HepG2 (cell line): ENCODE data around the gene POLRMT. TPM values are rescaled to one million over a fixed set of nuclear protein-coding genes. Genes with fewer than 3 reads are reported as not detected.

Experiments
- ATAC-seq: fragments of 200-7000 bp; cut with Tn5 transposase; 3 replicates; pipeline ENCODE4 v1.9.1; 2020; ENCODE audit warnings: mild to moderate bottlenecking, moderate library complexity
- BruUV-seq: library from RNA; stranded (reverse); fragments of 400-500 nt; replicated peaks from 2 replicates; lab custom pipeline; 2021; lab: Mats Ljungman, UMichigan
- CTCF ChIA-PET: fragments of 300-600 bp; formaldehyde crosslinking; extraction: SDS; loops from one replicate; lab custom pipeline; 2021; ENCODE audit warnings: low total read pairs, inconsistent platforms, low intra/inter-chr PET ratio; lab: Yijun Ruan, JAX
- POLR2A ChIA-PET: fragments of 350-600 bp; sonication (Branson Sonifier 250); formaldehyde crosslinking; loops from one replicate; lab custom pipeline; 2020; ENCODE audit warnings: antibody characterized with exemption, inconsistent platforms; lab: Yijun Ruan, JAX
- DNase-seq: peaks from one replicate; pipeline ENCODE4 v3.0.0-alpha.2; 2015; ENCODE audit warnings: low spot score
- FAIRE-seq: peaks from 3 replicates; lab custom pipeline; 2011; peaks lifted over from hg19 to GRCh38; lab: Jason Lieb, UNC
- H2AFZ ChIP-seq: one replicate; pipeline ENCODE4 v1.6.1; 2011; ENCODE audit warnings: low read length, inconsistent platforms
- H3K27ac ChIP-seq: fragments of 300-600 bp; 3 replicates; pipeline ENCODE4 v1.8.0; 2011; ENCODE audit warnings: mixed run types, mild to moderate bottlenecking, mixed read lengths, low read length, inconsistent platforms; ENCODE audit not compliant: insufficient read depth; ENCODE audit errors: extremely low read length
- H3K27me3 ChIP-seq, 2 experiments: fragments of 200-600 bp in 1 of 2; 2 replicates in 1 of 2; 3 replicates in 1 of 2; pipeline versions ENCODE4 v1.6.0 to v1.8.0; 2011; ENCODE audit warnings: low read length in 2 of 2, mild to moderate bottlenecking in 2 of 2, moderate library complexity in 2 of 2, inconsistent platforms in 1 of 2; ENCODE audit not compliant: insufficient read depth in 2 of 2, control insufficient read depth in 1 of 2
- H3K36me3 ChIP-seq, 2 experiments: fragments of 200-600 bp in 1 of 2; replicated peaks in 1 of 2; 2 replicates in 1 of 2; 3 replicates in 1 of 2; pipeline versions ENCODE4 v1.5.1 to v1.8.0; 2011; ENCODE audit warnings: low read length in 2 of 2, inconsistent platforms in 1 of 2; ENCODE audit not compliant: insufficient read depth in 2 of 2, control insufficient read depth in 1 of 2
- H3K4me1 ChIP-seq: 2 replicates; pipeline ENCODE4 v1.5.1; 2012; ENCODE audit warnings: low read length, inconsistent platforms; ENCODE audit not compliant: insufficient read depth
- H3K4me2 ChIP-seq: 2 replicates; pipeline ENCODE4 v1.6.0; 2011; ENCODE audit warnings: low read depth, low read length, inconsistent platforms
- H3K4me3 ChIP-seq, 3 experiments: fragments of 200-600 bp in 1 of 3; sonication (generic), shearing (Covaris generic) in 1 of 3; replicated peaks in 1 of 3; 2 replicates each; pipeline ENCODE4 v1.5.1; 2011 to 2016; ENCODE audit warnings: low read length in 3 of 3, inconsistent platforms in 2 of 3, low read depth in 2 of 3, mild to moderate bottlenecking in 2 of 3, control low read depth in 1 of 3, mixed read lengths in 1 of 3; ENCODE audit not compliant: insufficient read depth in 1 of 3
- H3K79me2 ChIP-seq: one replicate; pipeline ENCODE4 v1.6.1; 2011; ENCODE audit warnings: low read length, inconsistent platforms; ENCODE audit not compliant: insufficient read depth
- H3K9ac ChIP-seq: 2 replicates; pipeline ENCODE4 v1.6.0; 2011; ENCODE audit warnings: mild to moderate bottlenecking, low read depth, low read length, inconsistent platforms; ENCODE audit not compliant: insufficient read depth
- H3K9me3 ChIP-seq: 2 replicates; pipeline ENCODE4 v1.5.1; 2012; ENCODE audit warnings: mild to moderate bottlenecking, low read length
- H4K20me1 ChIP-seq: 2 replicates; pipeline ENCODE4 v1.6.0; 2011; ENCODE audit warnings: inconsistent platforms, mild to moderate bottlenecking, low read length, moderate library complexity; ENCODE audit not compliant: insufficient read depth
- AGO2 ChIP-seq: fragments of 200-400 bp; formaldehyde crosslinking; optimal IDR thresholded peaks from 2 replicates; pipeline ENCODE3; 2017; ENCODE audit warnings: mild to moderate bottlenecking, low read depth, low read length, moderate library complexity
- HOXA5 ChIP-seq: sonication (generic); formaldehyde crosslinking; IDR thresholded peaks from 2 replicates; pipeline ENCODE4 v1.4.0; 2020; ENCODE audit warnings: missing genetic modification reagents
- KLF16 ChIP-seq, 2 experiments: sonication (generic) in 1 of 2; formaldehyde crosslinking in 1 of 2; IDR thresholded peaks; 2 replicates each; pipeline versions ENCODE4 v1.6.1 to v1.8.0; 2016 to 2023; ENCODE audit warnings: missing genetic modification reagents in 2 of 2, missing compliant biosample characterization in 1 of 2
- RFXAP ChIP-seq: sonication (generic); formaldehyde crosslinking; IDR thresholded peaks from 2 replicates; pipeline ENCODE4 v1.4.0; 2020; ENCODE audit warnings: missing genetic modification reagents, borderline replicate concordance
- SNRNP70 ChIP-seq: fragments of 200-400 bp; formaldehyde crosslinking; IDR thresholded peaks from 2 replicates; pipeline ENCODE4 v1.6.1; 2017; ENCODE audit warnings: mild to moderate bottlenecking, low read depth, low read length, moderate library complexity
- SP4 ChIP-seq: sonication (generic); formaldehyde crosslinking; IDR thresholded peaks from 2 replicates; pipeline ENCODE4 v1.8.1; 2023; ENCODE audit warnings: mild to moderate bottlenecking, missing genetic modification reagents
- ZBTB3 ChIP-seq: sonication (generic); formaldehyde crosslinking; IDR thresholded peaks from 2 replicates; pipeline ENCODE4 v1.4.0; 2020; ENCODE audit warnings: low read depth, mild to moderate bottlenecking, moderate library complexity, missing genetic modification reagents, borderline replicate concordance
- ZBTB7B ChIP-seq: sonication (generic); formaldehyde crosslinking; IDR thresholded peaks from 2 replicates; pipeline ENCODE4 v1.4.0; 2020; ENCODE audit warnings: missing genetic modification reagents
- ZNF235 ChIP-seq: sonication (generic); formaldehyde crosslinking; IDR thresholded peaks from 2 replicates; pipeline ENCODE4 v1.8.1; 2023; ENCODE audit warnings: mild to moderate bottlenecking, missing genetic modification reagents, borderline replicate concordance
- ZNF629 ChIP-seq: sonication (generic); formaldehyde crosslinking; conservative IDR thresholded peaks from 2 replicates; pipeline ENCODE4 v1.5.0; 2020; ENCODE audit warnings: missing genetic modification reagents
- WGBS: methylation state at CpG from one replicate; pipeline ENCODE4 v1.1.6; 2017; ENCODE audit warnings: low lambda C conversion rate; 5-methylcytosine and 5-hydroxymethylcytosine counted together
- in situ Hi-C: cut with HindIII; loops from 2 replicates; pipeline ENCODE4 v1.10.0; 2017; ENCODE audit warnings: low pct_unique_long_range_greater_than_20kb; ENCODE audit not compliant: extremely low pct_ligation_motif_present
- intact Hi-C: fragments of 100-400 bp; cut with micrococcal nuclease; formaldehyde crosslinking; loops from one replicate; pipeline ENCODE4 v1.10.0; 2022; ENCODE audit not compliant: unreplicated experiment
- polyA plus RNA-seq, 8 experiments: library from polyadenylated mRNA; depleted of rRNA in 3 of 8; stranded (reverse) in 7 of 8; unstranded in 1 of 8; fragments of >200 nt; fragmentation: Illumina TruSeq in 4 of 8; extraction: Trizol in 4 of 8; gene quantifications; 2 replicates each; pipeline versions ENCODE4 v1.2.1 to v1.2.3, GENCODE V29; 2011 to 2016; ENCODE audit warnings: low read depth in 4 of 8, missing spikeins in 1 of 8, mixed read lengths in 1 of 8; ENCODE audit not compliant: insufficient read depth in 1 of 8
- total RNA-seq, 5 experiments: library from RNA; depleted of rRNA; stranded (reverse); fragments of >200 nt; fragmentation: Illumina TruSeq; extraction: Trizol; gene quantifications; 2 replicates each; pipeline ENCODE4 v1.2.3, GENCODE V29; 2016; ENCODE audit warnings: low read depth in 1 of 5
- TF ChIP-seq, protein P1 (sequence below): sonication (generic); formaldehyde crosslinking; IDR thresholded peaks from 2 replicates; pipeline ENCODE4 v1.4.0; 2020; ENCODE audit warnings: missing genetic modification reagents
- TF ChIP-seq, protein P2 (sequence below): sonication (generic); formaldehyde crosslinking; conservative IDR thresholded peaks from 2 replicates; pipeline ENCODE4 v1.4.0; 2020; ENCODE audit warnings: mild to moderate bottlenecking, missing genetic modification reagents, moderate library complexity
- TF ChIP-seq, protein P3 (sequence below), 2 experiments: sonication (generic) in 1 of 2; formaldehyde crosslinking in 1 of 2; IDR thresholded peaks; 2 replicates each; pipeline versions ENCODE4 v1.5.1 to v1.6.1; 2011 to 2020; ENCODE audit warnings: borderline replicate concordance in 1 of 2, low read depth in 1 of 2, low read length in 1 of 2, mild to moderate bottlenecking in 1 of 2, missing genetic modification reagents in 1 of 2, moderate library complexity in 1 of 2

POLRMT gene
- total and polyA plus RNA-seq, 2 of the 13 experiments (the other 11 are each of a cell fraction or from before 2014, with no cell fraction given): 78.0 to 101 TPM

DNA sequence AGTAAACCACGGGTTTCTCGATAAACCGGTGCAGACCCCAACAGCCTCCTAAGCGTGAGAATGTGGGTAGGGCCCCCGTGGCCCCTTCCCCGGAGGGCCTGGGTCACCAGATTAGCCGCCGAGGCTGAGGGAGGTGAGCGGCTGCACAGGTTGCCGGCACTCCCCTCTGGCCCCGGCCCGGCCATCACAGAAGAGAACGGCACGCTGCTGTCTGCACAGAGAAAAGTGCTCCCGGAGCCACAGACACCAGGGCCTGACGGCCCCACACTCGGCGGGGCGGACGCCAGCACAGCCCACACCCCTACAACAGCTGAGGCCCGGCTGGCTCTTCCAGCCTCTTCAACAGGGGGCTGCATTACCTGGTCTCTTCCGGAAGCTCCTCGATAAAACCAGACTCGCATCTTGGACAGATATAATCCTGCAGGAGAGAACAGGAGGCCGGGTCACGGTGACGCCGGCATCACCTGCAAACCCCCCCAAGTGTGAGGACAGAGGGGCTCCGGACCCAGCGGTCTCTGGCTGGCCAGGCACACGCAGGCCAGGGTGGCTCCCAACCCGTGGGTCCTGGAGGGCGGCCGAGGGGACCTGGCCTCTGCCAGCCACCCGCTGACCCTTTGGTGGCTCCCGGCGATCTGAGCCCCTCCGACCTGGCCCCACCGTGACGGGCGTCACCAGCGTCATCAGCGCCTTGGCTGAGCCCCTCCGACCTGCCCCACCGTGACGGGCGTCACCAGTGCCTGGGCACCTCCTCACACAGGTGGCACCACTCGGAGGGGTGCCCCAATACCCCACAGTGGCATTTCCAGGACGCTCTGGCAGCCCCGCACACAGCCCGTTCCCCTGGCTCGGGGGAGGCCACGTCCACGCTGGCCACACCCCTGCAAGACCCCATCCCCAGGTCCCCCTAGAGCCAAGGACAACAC is 19.4 kb upstream of the POLRMT start (continued):
- TF ChIP-seq, protein P1, sequence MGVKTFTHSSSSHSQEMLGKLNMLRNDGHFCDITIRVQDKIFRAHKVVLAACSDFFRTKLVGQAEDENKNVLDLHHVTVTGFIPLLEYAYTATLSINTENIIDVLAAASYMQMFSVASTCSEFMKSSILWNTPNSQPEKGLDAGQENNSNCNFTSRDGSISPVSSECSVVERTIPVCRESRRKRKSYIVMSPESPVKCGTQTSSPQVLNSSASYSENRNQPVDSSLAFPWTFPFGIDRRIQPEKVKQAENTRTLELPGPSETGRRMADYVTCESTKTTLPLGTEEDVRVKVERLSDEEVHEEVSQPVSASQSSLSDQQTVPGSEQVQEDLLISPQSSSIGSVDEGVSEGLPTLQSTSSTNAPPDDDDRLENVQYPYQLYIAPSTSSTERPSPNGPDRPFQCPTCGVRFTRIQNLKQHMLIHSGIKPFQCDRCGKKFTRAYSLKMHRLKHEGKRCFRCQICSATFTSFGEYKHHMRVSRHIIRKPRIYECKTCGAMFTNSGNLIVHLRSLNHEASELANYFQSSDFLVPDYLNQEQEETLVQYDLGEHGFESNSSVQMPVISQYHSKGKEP (CRISPR knock-in tag): no peak
- TF ChIP-seq ZBTB7B (CRISPR knock-in tag) (no peak), SNRNP70 (no peak), AGO2 (peak; percentile 14)

DNA sequence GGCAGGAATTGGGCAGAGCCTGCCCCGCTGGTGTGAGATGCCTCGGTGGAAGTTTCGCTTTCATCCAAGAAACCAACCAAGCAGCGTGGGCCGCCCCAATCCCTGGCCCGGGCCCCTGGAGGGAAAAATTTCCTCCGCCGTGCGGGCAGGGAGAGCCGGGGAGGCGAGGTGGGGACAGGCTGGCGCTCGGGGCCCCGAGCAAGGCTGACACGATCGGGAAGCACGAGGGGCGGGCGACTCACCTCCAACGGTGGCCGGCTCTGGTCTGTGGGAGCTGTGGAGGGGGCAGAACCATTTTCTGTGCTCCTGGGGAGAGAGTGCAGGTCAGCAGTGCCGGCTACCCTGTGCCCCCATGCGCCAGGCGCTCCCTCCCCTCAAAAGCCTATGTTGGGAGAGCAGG is 18.7 kb upstream of the POLRMT start:
- FAIRE-seq (no peak), ATAC-seq (no peak), DNase-seq (no peak)
- H3K4me2 ChIP-seq: no peak overlapping the region
- CTCF ChIA-PET: no interaction called here
- peaks cover 6% of the 10 kb centered on the region; the same call in 1 of the 2 replicates for H3K4me1 ChIP-seq
- H3K36me3 ChIP-seq: peaks cover 34 to 64% of the 10 kb centered on the region in 2 experiments; a peak in 4 of 5 replicates
- intact Hi-C loops: no loop called here
- in situ Hi-C loops: no loop called here
- POLR2A ChIA-PET: no interaction called here
- H3K79me2 ChIP-seq: peaks cover 45% of the 10 kb centered on the region
- no TSS peak for BruUV-seq
- peaks cover 57% of the 10 kb centered on the region for H4K20me1 ChIP-seq
- H3K27ac ChIP-seq: no peak overlapping the region
- no peak overlapping the region for H3K4me3 ChIP-seq
- H3K9me3 ChIP-seq: no peaks in the 10 kb centered on the region
- H2AFZ ChIP-seq: no peak overlapping the region
- H3K9ac ChIP-seq: no peak overlapping the region
- 96% methylated on average over 17 of the region's 24 CpGs for WGBS
- no peaks in the 10 kb centered on the region for H3K27me3 ChIP-seq
- TF ChIP-seq, protein P2, sequence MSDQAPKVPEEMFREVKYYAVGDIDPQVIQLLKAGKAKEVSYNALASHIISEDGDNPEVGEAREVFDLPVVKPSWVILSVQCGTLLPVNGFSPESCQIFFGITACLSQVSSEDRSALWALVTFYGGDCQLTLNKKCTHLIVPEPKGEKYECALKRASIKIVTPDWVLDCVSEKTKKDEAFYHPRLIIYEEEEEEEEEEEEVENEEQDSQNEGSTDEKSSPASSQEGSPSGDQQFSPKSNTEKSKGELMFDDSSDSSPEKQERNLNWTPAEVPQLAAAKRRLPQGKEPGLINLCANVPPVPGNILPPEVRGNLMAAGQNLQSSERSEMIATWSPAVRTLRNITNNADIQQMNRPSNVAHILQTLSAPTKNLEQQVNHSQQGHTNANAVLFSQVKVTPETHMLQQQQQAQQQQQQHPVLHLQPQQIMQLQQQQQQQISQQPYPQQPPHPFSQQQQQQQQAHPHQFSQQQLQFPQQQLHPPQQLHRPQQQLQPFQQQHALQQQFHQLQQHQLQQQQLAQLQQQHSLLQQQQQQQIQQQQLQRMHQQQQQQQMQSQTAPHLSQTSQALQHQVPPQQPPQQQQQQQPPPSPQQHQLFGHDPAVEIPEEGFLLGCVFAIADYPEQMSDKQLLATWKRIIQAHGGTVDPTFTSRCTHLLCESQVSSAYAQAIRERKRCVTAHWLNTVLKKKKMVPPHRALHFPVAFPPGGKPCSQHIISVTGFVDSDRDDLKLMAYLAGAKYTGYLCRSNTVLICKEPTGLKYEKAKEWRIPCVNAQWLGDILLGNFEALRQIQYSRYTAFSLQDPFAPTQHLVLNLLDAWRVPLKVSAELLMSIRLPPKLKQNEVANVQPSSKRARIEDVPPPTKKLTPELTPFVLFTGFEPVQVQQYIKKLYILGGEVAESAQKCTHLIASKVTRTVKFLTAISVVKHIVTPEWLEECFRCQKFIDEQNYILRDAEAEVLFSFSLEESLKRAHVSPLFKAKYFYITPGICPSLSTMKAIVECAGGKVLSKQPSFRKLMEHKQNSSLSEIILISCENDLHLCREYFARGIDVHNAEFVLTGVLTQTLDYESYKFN (CRISPR knock-in tag): no peak
- TF ChIP-seq ZNF235 (CRISPR knock-in tag) (no peak), RFXAP (no peak), AGO2 (peak; percentile 9), ZBTB3 (CRISPR knock-in tag) (no peak), HOXA5 (CRISPR knock-in tag) (no peak), ZNF629 (no peak), SP4 (CRISPR knock-in tag) (no peak), KLF16 (CRISPR knock-in tag; IDR thresholded peaks at IDR 0.05) (no peak)
- TF ChIP-seq, protein P3, sequence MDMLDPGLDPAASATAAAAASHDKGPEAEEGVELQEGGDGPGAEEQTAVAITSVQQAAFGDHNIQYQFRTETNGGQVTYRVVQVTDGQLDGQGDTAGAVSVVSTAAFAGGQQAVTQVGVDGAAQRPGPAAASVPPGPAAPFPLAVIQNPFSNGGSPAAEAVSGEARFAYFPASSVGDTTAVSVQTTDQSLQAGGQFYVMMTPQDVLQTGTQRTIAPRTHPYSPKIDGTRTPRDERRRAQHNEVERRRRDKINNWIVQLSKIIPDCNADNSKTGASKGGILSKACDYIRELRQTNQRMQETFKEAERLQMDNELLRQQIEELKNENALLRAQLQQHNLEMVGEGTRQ (IDR thresholded peaks at IDR 0.05; ENCODE audit: low read depth, low read length): no peak
- TF ChIP-seq, protein P3 (CRISPR knock-in tag; IDR thresholded peaks at IDR 0.05; ENCODE audit: borderline replicate concordance): no peak
